ENCODE data around the gene FRRS1.
"Not testable (repeated sequence)": the region's sequence is repeated elsewhere in the genome, so short reads cannot be mapped to it uniquely, and the experiment has no call there.

The FRRS1 gene

GRCh38 chr1:99761774-99762173 is 4.7 kb downstream of the FRRS1 start:
- DNase-seq (ENCODE audit: extremely low spot score): no peak
- CTCF ChIA-PET: interaction anchor here (0.9 to 1.6 kb wide), 3 partner anchors 11 to 40 kb away, joined by 3 to 4 read pairs (median 3); no protein-coding TSS in a partner anchor
- POLR2A ChIA-PET: interaction anchor here (1.0 kb wide), 1 partner anchor 290 kb away, joined by 3 read pairs; no protein-coding TSS in a partner anchor
- no peak for TF ChIP-seq CTCF (IDR thresholded peaks at IDR 0.05; ENCODE audit: control extremely low read depth, extremely low read depth, low read depth, missing control alignments)

- CTCF ChIA-PET: no interaction called here
- POLR2A ChIA-PET: no interaction called here
- no peak for DNase-seq (ENCODE audit: extremely low spot score)
- TF ChIP-seq CTCF (IDR thresholded peaks at IDR 0.05; ENCODE audit: control extremely low read depth, extremely low read depth, low read depth, missing control alignments): no peak
Measured at GRCh38 chr1:99759518-99760160, 6.8 kb downstream of the FRRS1 start.

GRCh38 chr1:99758686-99759517 is 7.5 kb downstream of the FRRS1 start:
- DNase-seq (ENCODE audit: extremely low spot score); POLR2A ChIA-PET; CTCF ChIA-PET: not testable (repeated sequence)

- DNase-seq (ENCODE audit: extremely low spot score): no peak
- ChIA-PET CTCF (interaction anchor here (1.2 to 1.3 kb wide), 2 partner anchors 28 to 48 kb away, joined by 3 read pairs; no protein-coding TSS in a partner anchor), POLR2A (no interaction called here)
- no peak for TF ChIP-seq CTCF (IDR thresholded peaks at IDR 0.05; ENCODE audit: control extremely low read depth, extremely low read depth, low read depth, missing control alignments)
Measured at GRCh38 chr1:99758073-99758511, 8.3 kb downstream of the FRRS1 start.

- POLR2A ChIA-PET: no interaction called here
- no peak for TF ChIP-seq CTCF (IDR thresholded peaks at IDR 0.05; ENCODE audit: control extremely low read depth, extremely low read depth, low read depth, missing control alignments)
- CTCF ChIA-PET: interaction anchor here (0.6 to 1.1 kb wide), 2 partner anchors 11 to 753 kb away, joined by 3 read pairs; no protein-coding TSS in a partner anchor
- DNase-seq (ENCODE audit: extremely low spot score): no peak
Measured at GRCh38 chr1:99756598-99756997, 9.8 kb downstream of the FRRS1 start.

- TF ChIP-seq CTCF (IDR thresholded peaks at IDR 0.05; ENCODE audit: control extremely low read depth, extremely low read depth, low read depth, missing control alignments): no peak
- no peak for DNase-seq (ENCODE audit: extremely low spot score)
- CTCF ChIA-PET: interaction anchor here (0.6 to 2.0 kb wide), 5 partner anchors 10 to 754 kb away, joined by 3 to 9 read pairs (median 3); no protein-coding TSS in a partner anchor
- POLR2A ChIA-PET: no interaction called here
Measured at GRCh38 chr1:99755664-99756063, 10.8 kb downstream of the FRRS1 start.

GRCh38 chr1:99754697-99755096 is 11.7 kb downstream of the FRRS1 start:
- no peak for DNase-seq (ENCODE audit: extremely low spot score)
- ChIA-PET CTCF (interaction anchor here (1.2 to 2.9 kb wide), 6 partner anchors 10 to 27 kb away, joined by 4 to 9 read pairs (median 4); partner anchors contain the start of gene FRRS1), POLR2A (no interaction called here)
- no peak for TF ChIP-seq CTCF (IDR thresholded peaks at IDR 0.05; ENCODE audit: control extremely low read depth, extremely low read depth, low read depth, missing control alignments)
